Thymus (tissue), 14 donors: ENCODE results near the gene CACYBP. TPM values are rescaled to one million over a fixed set of nuclear protein-coding genes. Genes with fewer than 3 reads are reported as not detected.

Source experiments
- DNase-seq, 9 donors: peaks; one replicate each; pipeline ENCODE4 v3.0.0-alpha.2; 2013; ENCODE audit warnings: low spot score in 9 of 9, low read depth in 6 of 9, missing footprints in 1 of 9
- H3K27ac ChIP-seq, 2 donors: one replicate each; pipeline ENCODE4 v1.5.1; 2013; ENCODE audit warnings: control low read depth in 1 of 2, low read depth in 1 of 2, low read length in 1 of 2, mild to moderate bottlenecking in 1 of 2, moderate library complexity in 1 of 2
- H3K27me3 ChIP-seq, 2 donors: one replicate each; pipeline ENCODE4 v1.5.1; 2013; ENCODE audit warnings: low read length in 1 of 2; ENCODE audit not compliant: control insufficient read depth in 2 of 2, insufficient read depth in 1 of 2
- H3K36me3 ChIP-seq, 2 donors: one replicate each; pipeline ENCODE4 v1.5.1; 2013; ENCODE audit warnings: low read length in 1 of 2, mild to moderate bottlenecking in 1 of 2, moderate library complexity in 1 of 2; ENCODE audit not compliant: control insufficient read depth in 2 of 2, insufficient read depth in 2 of 2
- H3K4me1 ChIP-seq, 2 donors: one replicate each; pipeline ENCODE4 v1.5.1; 2013; ENCODE audit warnings: low read length in 2 of 2; ENCODE audit not compliant: control insufficient read depth in 2 of 2, insufficient read depth in 2 of 2
- H3K4me3 ChIP-seq, 2 donors: one replicate each; pipeline ENCODE4 v1.5.1; 2013; ENCODE audit warnings: low read length in 2 of 2, control low read depth in 1 of 2, mild to moderate bottlenecking in 1 of 2
- H3K9me3 ChIP-seq, 2 donors: one replicate each; pipeline ENCODE4 v1.5.1; 2013; ENCODE audit warnings: low read length in 1 of 2, mild to moderate bottlenecking in 1 of 2; ENCODE audit not compliant: control insufficient read depth in 2 of 2, insufficient read depth in 1 of 2
- WGBS: extraction: QIAGEN DNeasy Blood & Tissue Kit; methylation state at CpG from one replicate; pipeline ENCODE4 v1.1.7; 2013; 5-methylcytosine and 5-hydroxymethylcytosine counted together
- long read RNA-seq, 10 donors: transcript quantifications; one replicate each; lab custom pipeline, GENCODE V29; 2026
- polyA plus RNA-seq: library from polyadenylated mRNA; stranded (reverse); fragments of 200-250 nt; gene quantifications from one replicate; pipeline ENCODE4 v1.2.3, GENCODE V29; 2013
- total RNA-seq: library from RNA; stranded (reverse); fragments of 120-200 nt; gene quantifications from one replicate; pipeline ENCODE4 v1.2.4, GENCODE V29; 2013
- donor health status: healthy.

The CACYBP gene
- total RNA-seq (91.4 TPM), polyA plus RNA-seq (53.6 TPM)
- long read RNA-seq, donor 1, transcript CACYBP-201 (6 exons, 2,766 nt): major isoform, 8 of 11 reads
- long read RNA-seq, donor 1, partial matches to known transcripts: 0 of 11 reads
- long read RNA-seq, donor 1, other reads (novel, unspliced or antisense): 0 of 11 reads
- long read RNA-seq, donor 2, transcript CACYBP-208 (2 exons, 688 nt): minor isoform, 7 of 340 reads
- long read RNA-seq, donor 2, transcript CACYBP-207 (5 exons, 804 nt): minor isoform, 7 of 340 reads
- long read RNA-seq, donor 2, transcript CACYBP-201 (6 exons, 2,766 nt): major isoform, 78 of 340 reads
- long read RNA-seq, donor 2, partial matches to known transcripts: 57 of 340 reads
- long read RNA-seq, donor 2, other reads (novel, unspliced or antisense): 190 of 340 reads
- long read RNA-seq, donor 3, transcript CACYBP-208 (2 exons, 688 nt): minor isoform, 6 of 149 reads
- long read RNA-seq, donor 3, transcript CACYBP-207 (5 exons, 804 nt): minor isoform, 15 of 149 reads
- long read RNA-seq, donor 3, transcript CACYBP-201 (6 exons, 2,766 nt): major isoform, 82 of 149 reads
- long read RNA-seq, donor 3, partial matches to known transcripts: 13 of 149 reads
- long read RNA-seq, donor 3, other reads (novel, unspliced or antisense): 30 of 149 reads
- long read RNA-seq, donor 4, transcript CACYBP-207 (5 exons, 804 nt): minor isoform, 11 of 51 reads
- long read RNA-seq, donor 4, transcript CACYBP-201 (6 exons, 2,766 nt): major isoform, 30 of 51 reads
- long read RNA-seq, donor 4, partial matches to known transcripts: 0 of 51 reads
- long read RNA-seq, donor 4, other reads (novel, unspliced or antisense): 7 of 51 reads
- long read RNA-seq, donor 5, transcript CACYBP-207 (5 exons, 804 nt): minor isoform, 24 of 196 reads
- long read RNA-seq, donor 5, transcript CACYBP-208 (2 exons, 688 nt): minor isoform, 6 of 196 reads
- long read RNA-seq, donor 5, transcript CACYBP-201 (6 exons, 2,766 nt): major isoform, 101 of 196 reads
- long read RNA-seq, donor 5, partial matches to known transcripts: 31 of 196 reads
- long read RNA-seq, donor 5, other reads (novel, unspliced or antisense): 29 of 196 reads
- long read RNA-seq, donor 6, transcript CACYBP-201 (6 exons, 2,766 nt): major isoform, 59 of 86 reads
- long read RNA-seq, donor 6, transcript CACYBP-208 (2 exons, 688 nt): minor isoform, 6 of 86 reads
- long read RNA-seq, donor 6, transcript CACYBP-207 (5 exons, 804 nt): minor isoform, 8 of 86 reads
- long read RNA-seq, donor 6, partial matches to known transcripts: 5 of 86 reads
- long read RNA-seq, donor 6, other reads (novel, unspliced or antisense): 6 of 86 reads
- long read RNA-seq, donor 7, transcript CACYBP-207 (5 exons, 804 nt): minor isoform, 19 of 264 reads
- long read RNA-seq, donor 7, transcript CACYBP-201 (6 exons, 2,766 nt): major isoform, 176 of 264 reads
- long read RNA-seq, donor 7, partial matches to known transcripts: 21 of 264 reads
- long read RNA-seq, donor 7, other reads (novel, unspliced or antisense): 43 of 264 reads
- long read RNA-seq, donor 8, transcript CACYBP-201 (6 exons, 2,766 nt): major isoform, 25 of 26 reads
- long read RNA-seq, donor 8, partial matches to known transcripts: 0 of 26 reads
- long read RNA-seq, donor 8, other reads (novel, unspliced or antisense): 0 of 26 reads
- long read RNA-seq, donor 9, transcript CACYBP-201 (6 exons, 2,766 nt): major isoform, 48 of 59 reads
- long read RNA-seq, donor 9, partial matches to known transcripts: 0 of 59 reads
- long read RNA-seq, donor 9, other reads (novel, unspliced or antisense): 5 of 59 reads
- long read RNA-seq, donor 10, transcript CACYBP-208 (2 exons, 688 nt): minor isoform, 5 of 263 reads
- long read RNA-seq, donor 10, transcript CACYBP-207 (5 exons, 804 nt): minor isoform, 20 of 263 reads
- long read RNA-seq, donor 10, transcript CACYBP-201 (6 exons, 2,766 nt): major isoform, 106 of 263 reads
- long read RNA-seq, donor 10, partial matches to known transcripts: 103 of 263 reads
- long read RNA-seq, donor 10, other reads (novel, unspliced or antisense): 27 of 263 reads

GRCh38 chr1:174999936-175000696 is at the start of gene CACYBP:
CACYBP (plus strand) TSS chr1:174999947; CDS start chr1:175000181, 234 bp downstream.
- Histone ChIP-seq H3K4me3 (peak within 1 kb of the TSS; percentile 60 to 73), H3K27ac (peak within 1 kb of the TSS; percentile 94 to 100), H3K4me1 (peaks cover 9 to 16% of the 10 kb centered on the region in 2 donors), H3K9me3 (no peaks in the 10 kb centered on the region), H3K36me3 (peaks cover 3 to 5% of the 10 kb centered on the region in 2 donors), H3K27me3 (no peaks in the 10 kb centered on the region)
- under 1% methylated on average over 71 of the region's 71 CpGs for WGBS
- peak in 6 of 9 donors; percentile 39 to 75 (median 48) for DNase-seq

DNA sequence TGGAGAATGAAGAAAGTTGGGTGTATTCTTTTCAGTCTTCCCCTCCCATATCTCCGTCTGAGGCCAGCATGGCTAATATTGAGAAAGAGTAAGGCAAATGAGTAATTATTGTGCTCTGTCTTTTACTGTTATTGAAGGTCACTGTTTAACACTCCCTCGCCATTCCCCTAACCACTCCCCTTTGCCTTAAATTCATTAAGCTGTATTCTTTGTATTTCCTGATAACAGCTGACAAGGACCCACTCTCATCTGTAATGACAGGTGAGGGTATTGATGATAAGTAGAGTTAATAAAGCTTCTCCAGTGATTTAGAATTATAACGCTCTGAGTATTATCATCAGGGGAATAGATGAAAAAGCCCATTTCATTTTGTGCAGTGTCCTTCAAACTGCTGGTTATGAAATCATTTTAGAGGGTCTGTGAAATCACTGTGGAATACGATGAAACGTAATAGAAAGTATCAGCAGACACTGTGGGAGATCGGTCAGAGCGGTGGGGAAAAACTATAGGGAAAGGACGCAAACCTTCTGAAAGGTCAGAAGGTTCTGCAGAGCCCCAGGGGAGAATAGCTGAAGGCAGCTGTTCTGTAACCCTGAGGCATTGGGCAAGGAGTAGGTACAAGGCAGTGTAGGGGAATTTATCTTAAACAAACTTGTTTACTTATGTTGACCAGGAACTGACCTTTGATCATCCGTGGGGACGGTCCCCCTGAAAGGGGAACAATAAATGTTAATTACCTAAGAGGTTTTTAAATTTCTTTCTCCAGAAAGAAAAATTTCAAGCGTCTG is 46.3 kb upstream of the CACYBP start:
- 97% methylated on average over 11 of the region's 11 CpGs for WGBS
- Histone ChIP-seq H3K27me3 (no peaks in the 10 kb centered on the region), H3K4me3 (no peak overlapping the region), H3K27ac (no peak overlapping the region), H3K36me3 (no peaks in the 10 kb centered on the region), H3K4me1 (no peaks in the 10 kb centered on the region), H3K9me3 (no peaks in the 10 kb centered on the region)
- DNase-seq: no peak

DNA sequence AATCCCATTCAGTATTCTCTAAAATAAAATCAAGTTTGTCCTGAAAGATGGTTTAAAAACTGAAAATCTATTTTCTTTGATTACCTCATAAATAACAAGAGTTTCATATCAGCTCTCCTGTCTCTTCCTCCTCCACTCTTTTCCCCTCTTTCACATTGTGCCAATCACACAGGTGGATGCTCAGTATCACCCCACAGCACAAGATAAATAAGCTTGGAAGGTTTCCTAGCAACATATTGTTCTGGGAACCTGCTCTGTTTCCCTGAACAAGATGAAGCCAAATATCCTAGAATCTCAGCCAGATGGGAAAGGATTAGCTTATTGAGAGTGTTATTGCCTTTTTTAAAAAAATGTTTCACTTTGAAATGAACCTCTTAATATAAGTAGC is 45.7 kb upstream of the CACYBP start:
- H3K4me1 ChIP-seq: no peaks in the 10 kb centered on the region
- no peak overlapping the region for H3K27ac ChIP-seq
- H3K9me3 ChIP-seq: no peaks in the 10 kb centered on the region
- DNase-seq: no peak
- H3K27me3 ChIP-seq: no peaks in the 10 kb centered on the region
- H3K4me3 ChIP-seq: no peak overlapping the region
- H3K36me3 ChIP-seq: no peaks in the 10 kb centered on the region

GRCh38 chr1:174954671-174955669 is 44.8 kb upstream of the CACYBP start:
- Histone ChIP-seq H3K27ac (no peak overlapping the region), H3K4me1 (no peaks in the 10 kb centered on the region), H3K9me3 (no peaks in the 10 kb centered on the region), H3K36me3 (no peaks in the 10 kb centered on the region), H3K4me3 (no peak overlapping the region), H3K27me3 (no peaks in the 10 kb centered on the region)
- WGBS: 42% methylated on average over 3 of the region's 3 CpGs
- no peak for DNase-seq

- no peaks in the 10 kb centered on the region for H3K4me1 ChIP-seq
- no peak for DNase-seq
These were observed 43.7 kb upstream of the CACYBP start for GRCh38 chr1:174956086-174956485.

GRCh38 chr1:174956976-174957375 is 42.8 kb upstream of the CACYBP start:
- H3K27me3 ChIP-seq: no peaks in the 10 kb centered on the region
- H3K4me1 ChIP-seq: no peaks in the 10 kb centered on the region
- no peak for DNase-seq
- H3K4me3 ChIP-seq: no peak overlapping the region
- no peak overlapping the region for H3K27ac ChIP-seq
- no peaks in the 10 kb centered on the region for H3K9me3 ChIP-seq
- H3K36me3 ChIP-seq: no peaks in the 10 kb centered on the region

More at GRCh38 chr1:174956086-174956485, 43.7 kb upstream of the CACYBP start:
- Histone ChIP-seq H3K27me3 (no peaks in the 10 kb centered on the region), H3K36me3 (no peaks in the 10 kb centered on the region), H3K4me3 (no peak overlapping the region), H3K9me3 (no peaks in the 10 kb centered on the region), H3K27ac (no peak overlapping the region)
- 97% methylated on average over 3 of the region's 3 CpGs for WGBS
